HT1080 (cell line): ENCODE data around the gene DHCR7. TPM values are rescaled to one million over a fixed set of nuclear protein-coding genes. Genes with fewer than 3 reads are reported as not detected.

Experiments used
- DNase-seq: peaks from one replicate; pipeline ENCODE4 v3.0.0-alpha.2; 2015; ENCODE audit warnings: low read depth
- total RNA-seq: library from RNA; depleted of rRNA; stranded (reverse); fragments of >200 nt; shearing (Covaris generic); gene quantifications from 2 replicates; pipeline ENCODE4 v1.2.3, GENCODE V29; 2014

Gene DHCR7
- total RNA-seq, 1 experiment from 2014 or later, result 83.7 TPM

- no peak for DNase-seq
Measured at GRCh38 chr11:71421392-71421950, 26.7 kb downstream of the DHCR7 start.

GRCh38 chr11:71420455-71421241 lies 27.5 kb downstream of the DHCR7 start:
- peak; percentile 48 for DNase-seq

GRCh38 chr11:71418643-71419042 lies 29.6 kb downstream of the DHCR7 start:
- no peak for DNase-seq

GRCh38 chr11:71414645-71415044 lies 33.5 kb downstream of the DHCR7 start:
- DNase-seq, result no peak

GRCh38 chr11:71410363-71410966 lies 37.7 kb downstream of the DHCR7 start:
- DNase-seq, result no peak

- DNase-seq, result no peak
Measured at GRCh38 chr11:71408826-71409225, 39.4 kb downstream of the DHCR7 start.

GRCh38 chr11:71407356-71407755 lies 40.8 kb downstream of the DHCR7 start:
- no peak for DNase-seq

- no peak for DNase-seq
Measured at GRCh38 chr11:71406681-71407080, 41.5 kb downstream of the DHCR7 start.

GRCh38 chr11:71404209-71404608 lies 44.0 kb downstream of the DHCR7 start:
- no peak for DNase-seq

- no peak for DNase-seq
Measured at GRCh38 chr11:71402878-71403277, 45.3 kb downstream of the DHCR7 start.

- DNase-seq, result no peak
Measured at GRCh38 chr11:71400216-71400615, 48.0 kb downstream of the DHCR7 start.

- no peak for DNase-seq
Measured at GRCh38 chr11:71399341-71399740, 48.9 kb downstream of the DHCR7 start.

GRCh38 chr11:71397961-71398360 lies 50.2 kb downstream of the DHCR7 start:
- DNase-seq, result no peak

- DNase-seq, result no peak
Measured at GRCh38 chr11:71397331-71397860, 50.8 kb downstream of the DHCR7 start.

GRCh38 chr11:71396548-71397123 lies 51.6 kb downstream of the DHCR7 start:
- no peak for DNase-seq

- DNase-seq, result no peak
Measured at GRCh38 chr11:71395774-71396173, 52.4 kb downstream of the DHCR7 start.

- DNase-seq, result no peak
Measured at GRCh38 chr11:71395263-71395560, 53.0 kb downstream of the DHCR7 start.

GRCh38 chr11:71393283-71393682 lies 54.9 kb downstream of the DHCR7 start:
- DNase-seq, result no peak

GRCh38 chr11:71391796-71392195 lies 56.4 kb downstream of the DHCR7 start:
- no peak for DNase-seq

GRCh38 chr11:71391352-71391751 lies 56.8 kb downstream of the DHCR7 start:
- no peak for DNase-seq

GRCh38 chr11:71388637-71389235 lies 59.5 kb downstream of the DHCR7 start:
- DNase-seq, result no peak
